CD14-positive monocyte (primary cell): ENCODE results near the gene ARID1B. TPM values are rescaled to one million over a fixed set of nuclear protein-coding genes. Genes with fewer than 3 reads are reported as not detected.

Experiments used
- DNase-seq, 3 donors: peaks; one replicate each; pipeline ENCODE4 v3.0.0-alpha.2; 2011 to 2022
- H2AFZ ChIP-seq: 2 replicates; pipeline ENCODE4 v1.6.0; 2012; ENCODE audit warnings: mild to moderate bottlenecking, low read depth, low read length, inconsistent platforms; ENCODE audit not compliant: insufficient read depth, poor library complexity, severe bottlenecking
- H3K27ac ChIP-seq, 2 donors: 1 replicate in 1 of 2; 2 replicates in 1 of 2; pipeline ENCODE4 v1.5.1; 2012 to 2013; ENCODE audit warnings: low read length in 2 of 2, control low read depth in 1 of 2, inconsistent platforms in 1 of 2, low read depth in 1 of 2, mild to moderate bottlenecking in 1 of 2
- H3K27me3 ChIP-seq, 2 donors: one replicate each; pipeline versions ENCODE4 v1.6.0 to v1.6.1; 2011 to 2013; ENCODE audit warnings: low read length in 2 of 2; ENCODE audit not compliant: control insufficient read depth in 2 of 2, insufficient read depth in 2 of 2
- H3K36me3 ChIP-seq, 2 donors: replicated peaks in 1 of 2; 1 replicate in 1 of 2; 2 replicates in 1 of 2; pipeline versions ENCODE4 v1.5.1 to v1.6.1; 2012 to 2013; ENCODE audit warnings: low read length in 2 of 2, control low read depth in 1 of 2, inconsistent platforms in 1 of 2, mild to moderate bottlenecking in 1 of 2; ENCODE audit not compliant: insufficient read depth in 2 of 2, control insufficient read depth in 1 of 2
- H3K4me1 ChIP-seq, 2 donors: 1 replicate in 1 of 2; 2 replicates in 1 of 2; pipeline versions ENCODE4 v1.5.1 to v1.6.1; 2012 to 2013; ENCODE audit warnings: low read length in 2 of 2, control low read depth in 1 of 2, inconsistent platforms in 1 of 2, mild to moderate bottlenecking in 1 of 2, moderate library complexity in 1 of 2; ENCODE audit not compliant: insufficient read depth in 2 of 2, control insufficient read depth in 1 of 2
- H3K4me2 ChIP-seq: replicated peaks from 2 replicates; pipeline ENCODE3; 2012; ENCODE audit warnings: low read length, moderate library complexity, mild to moderate bottlenecking; ENCODE audit not compliant: poor library complexity, severe bottlenecking; ENCODE audit errors: extremely low read depth
- H3K4me3 ChIP-seq, 3 experiments: fragments of 200-600 bp in 1 of 3; sonication (generic) in 1 of 3; replicated peaks in 1 of 3; 1 replicate in 2 of 3; 2 replicates in 1 of 3; pipeline ENCODE4 v1.5.1; 2011 to 2013; ENCODE audit warnings: low read length in 3 of 3, mild to moderate bottlenecking in 3 of 3, control low read depth in 2 of 3, low read depth in 2 of 3, inconsistent platforms in 1 of 3, moderate library complexity in 1 of 3
- H3K79me2 ChIP-seq: 2 replicates; pipeline ENCODE4 v1.6.0; 2012; ENCODE audit warnings: mild to moderate bottlenecking, control low read depth, inconsistent platforms, low read length, moderate library complexity; ENCODE audit not compliant: insufficient read depth
- H3K9ac ChIP-seq: 2 replicates; pipeline ENCODE4 v1.6.0; 2017; ENCODE audit warnings: low read length, mild to moderate bottlenecking; ENCODE audit not compliant: insufficient read depth, poor library complexity, severe bottlenecking
- H3K9me3 ChIP-seq, 2 donors: replicated peaks in 1 of 2; 1 replicate in 1 of 2; 2 replicates in 1 of 2; pipeline versions ENCODE4 v1.5.1 to v1.6.1; 2012 to 2013; ENCODE audit warnings: low read length in 2 of 2, control low read depth in 1 of 2; ENCODE audit not compliant: control insufficient read depth in 1 of 2, insufficient read depth in 1 of 2
- H4K20me1 ChIP-seq: 2 replicates; pipeline ENCODE4 v1.6.0; 2012; ENCODE audit warnings: mild to moderate bottlenecking, low read length, control low read depth, moderate library complexity; ENCODE audit not compliant: insufficient read depth
- H3K27ac Mint-ChIP-seq, 7 donors: one replicate each; pipeline ENCODE4 v1.8.0; 2020; ENCODE audit warnings: mild to moderate bottlenecking in 7 of 7, mixed read lengths in 7 of 7, moderate library complexity in 6 of 7, inconsistent platforms in 2 of 7
- H3K27me3 Mint-ChIP-seq, 3 donors: one replicate each; pipeline ENCODE4 v1.8.0; 2021 to 2022; ENCODE audit warnings: low read depth in 3 of 3, mild to moderate bottlenecking in 3 of 3, mixed read lengths in 3 of 3, moderate library complexity in 3 of 3, inconsistent platforms in 1 of 3
- H3K36me3 Mint-ChIP-seq, 2 donors: one replicate each; pipeline ENCODE4 v1.8.0; 2020; ENCODE audit warnings: mixed read lengths in 2 of 2, inconsistent platforms in 1 of 2, mild to moderate bottlenecking in 1 of 2
- H3K4me1 Mint-ChIP-seq: one replicate; pipeline ENCODE4 v1.8.0; 2020; ENCODE audit warnings: mild to moderate bottlenecking, mixed read lengths
- H3K4me3 Mint-ChIP-seq, 2 donors: one replicate each; pipeline ENCODE4 v1.8.0; 2020; ENCODE audit warnings: mild to moderate bottlenecking in 2 of 2, mixed read lengths in 2 of 2, moderate library complexity in 1 of 2
- H3K9me3 Mint-ChIP-seq, 7 donors: one replicate each; pipeline ENCODE4 v1.8.0; 2020 to 2022; ENCODE audit warnings: mixed read lengths in 7 of 7, mild to moderate bottlenecking in 6 of 7, moderate library complexity in 6 of 7, inconsistent platforms in 2 of 7
- WGBS: methylation state at CpG from one replicate; pipeline ENCODE4 v1.1.5; 2013; ENCODE audit warnings: missing lambda C conversion rate; ENCODE audit not compliant: insufficient coverage; 5-methylcytosine and 5-hydroxymethylcytosine counted together
- intact Hi-C, 2 donors: fragments of 100-400 bp; cut with micrococcal nuclease; formaldehyde crosslinking; loops; one replicate each; pipeline versions ENCODE4 v1.15.0 to v1.15.1; 2023
- polyA plus RNA-seq, 3 donors: library from polyadenylated mRNA; depleted of rRNA in 1 of 3; unstranded in 2 of 3; stranded (reverse) in 1 of 3; fragments of 300-500 nt in 2 of 3; fragments of >200 nt in 1 of 3; fragmentation: Illumina TruSeq in 2 of 3; gene quantifications; 1 replicate in 2 of 3; 2 replicates in 1 of 3; pipeline ENCODE4 v1.2.3, GENCODE V29; 2012 to 2021
- TF ChIP-seq, protein P1 (sequence below): fragments of 200-600 bp; IDR thresholded peaks from one replicate; pipeline ENCODE4 v1.8.0; 2022; ENCODE audit warnings: antibody characterized with exemption, mild to moderate bottlenecking

Gene ARID1B
- polyA plus RNA-seq, 3 donors = 3.2 to 22.1 (median 3.8) TPM

DNA sequence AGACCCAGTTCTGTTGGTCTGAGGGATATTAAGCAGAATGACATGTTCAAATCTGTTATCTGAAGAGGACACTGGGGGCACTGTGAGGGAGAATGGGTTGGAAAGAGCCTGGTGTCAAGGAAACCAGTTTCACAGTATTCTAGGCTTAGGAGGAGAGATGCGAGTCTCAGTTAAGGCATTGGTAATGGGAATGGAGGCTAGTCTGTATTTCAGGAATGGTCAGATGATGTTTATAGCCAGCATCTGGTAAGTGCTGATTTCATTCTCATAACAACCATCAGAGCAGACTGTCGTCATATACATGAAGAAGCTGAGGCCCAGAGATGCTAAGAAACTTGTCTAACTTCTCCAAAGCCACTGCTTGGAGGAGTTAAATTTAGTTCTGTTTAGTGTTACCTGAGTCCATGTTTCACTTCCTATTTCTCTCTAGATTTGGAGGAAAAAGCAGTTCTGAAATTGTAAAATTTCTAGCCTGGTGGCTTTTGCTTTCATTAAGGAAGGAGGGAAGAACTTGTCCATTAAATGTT, 242.0 kb downstream of the ARID1B start:
- H3K27me3 ChIP-seq = no peaks in the 10 kb centered on the region
- no CpG with 5 or more reads among the region's 2 CpGs for WGBS
- H3K4me2 ChIP-seq = peak overlapping the region; percentile 32
- Mint-ChIP-seq H3K4me1 (peaks cover 32% of the 10 kb centered on the region), H3K36me3 (no peaks in the 10 kb centered on the region), H3K4me3 (peak overlapping the region; percentile 52 to 63), H3K27ac (peak overlapping the region in 6 of 7 donors; percentile 44 to 85 (median 72)), H3K27me3 (no peaks in the 10 kb centered on the region), H3K9me3 (no peaks in the 10 kb centered on the region)
- H2AFZ ChIP-seq = no peak overlapping the region
- H3K79me2 ChIP-seq = peaks cover 65% of the 10 kb centered on the region
- H4K20me1 ChIP-seq = peaks cover 62% of the 10 kb centered on the region
- TF ChIP-seq, protein P1, sequence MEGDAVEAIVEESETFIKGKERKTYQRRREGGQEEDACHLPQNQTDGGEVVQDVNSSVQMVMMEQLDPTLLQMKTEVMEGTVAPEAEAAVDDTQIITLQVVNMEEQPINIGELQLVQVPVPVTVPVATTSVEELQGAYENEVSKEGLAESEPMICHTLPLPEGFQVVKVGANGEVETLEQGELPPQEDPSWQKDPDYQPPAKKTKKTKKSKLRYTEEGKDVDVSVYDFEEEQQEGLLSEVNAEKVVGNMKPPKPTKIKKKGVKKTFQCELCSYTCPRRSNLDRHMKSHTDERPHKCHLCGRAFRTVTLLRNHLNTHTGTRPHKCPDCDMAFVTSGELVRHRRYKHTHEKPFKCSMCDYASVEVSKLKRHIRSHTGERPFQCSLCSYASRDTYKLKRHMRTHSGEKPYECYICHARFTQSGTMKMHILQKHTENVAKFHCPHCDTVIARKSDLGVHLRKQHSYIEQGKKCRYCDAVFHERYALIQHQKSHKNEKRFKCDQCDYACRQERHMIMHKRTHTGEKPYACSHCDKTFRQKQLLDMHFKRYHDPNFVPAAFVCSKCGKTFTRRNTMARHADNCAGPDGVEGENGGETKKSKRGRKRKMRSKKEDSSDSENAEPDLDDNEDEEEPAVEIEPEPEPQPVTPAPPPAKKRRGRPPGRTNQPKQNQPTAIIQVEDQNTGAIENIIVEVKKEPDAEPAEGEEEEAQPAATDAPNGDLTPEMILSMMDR = no peak
- H3K4me3 ChIP-seq = peak overlapping the region in 1 of 3 experiments; percentile 36
- peak; percentile 17 to 45 (median 24) for DNase-seq
- no peaks in the 10 kb centered on the region for H3K9me3 ChIP-seq
- intact Hi-C loops = no loop called here
- no peak overlapping the region for H3K9ac ChIP-seq
- no peaks in the 10 kb centered on the region for H3K36me3 ChIP-seq
- peak overlapping the region in 1 of 2 donors; percentile 22 for H3K27ac ChIP-seq
- peaks cover 24 to 33% of the 10 kb centered on the region in 2 donors for H3K4me1 ChIP-seq

- no peaks in the 10 kb centered on the region for H3K9me3 ChIP-seq
Observed at GRCh38 chr6:157019733-157020132, 242.6 kb downstream of the ARID1B start.

More at GRCh38 chr6:157019733-157020132, 242.6 kb downstream of the ARID1B start:
- peaks cover 62% of the 10 kb centered on the region for H4K20me1 ChIP-seq
- no peaks in the 10 kb centered on the region for H3K27me3 ChIP-seq
- no peak overlapping the region for H2AFZ ChIP-seq
- no peaks in the 10 kb centered on the region for H3K36me3 ChIP-seq
- H3K9ac ChIP-seq = no peak overlapping the region
- 48% methylated on average over 6 of the region's 7 CpGs for WGBS
- peaks cover 24 to 34% of the 10 kb centered on the region in 2 donors for H3K4me1 ChIP-seq
- H3K4me3 ChIP-seq = peak overlapping the region in 2 of 3 experiments; percentile 3 to 36
- peak overlapping the region in 1 of 2 donors; percentile 22 for H3K27ac ChIP-seq
- H3K4me2 ChIP-seq = peak overlapping the region; percentile 32
- peaks cover 66% of the 10 kb centered on the region for H3K79me2 ChIP-seq
- H3K4me1 Mint-ChIP-seq = peaks cover 37% of the 10 kb centered on the region
- H3K27me3 Mint-ChIP-seq = no peaks in the 10 kb centered on the region
- TF ChIP-seq, protein P1 = no peak
- DNase-seq = no peak
- H3K36me3 Mint-ChIP-seq = no peaks in the 10 kb centered on the region
- intact Hi-C loops = loop anchor here (5.0 to 10.0 kb wide), 4 partner anchors 57 to 1705 kb away; partner anchors contain the start of gene TFB1M (in 1 of the 2)
- peak overlapping the region in 6 of 7 donors; percentile 53 to 82 (median 72) for H3K27ac Mint-ChIP-seq
- peak overlapping the region; percentile 52 to 63 for H3K4me3 Mint-ChIP-seq
- no peaks in the 10 kb centered on the region for H3K9me3 Mint-ChIP-seq
